HL-60 (cell line): ENCODE results near the gene MAGOH.

Experiments used
- GABPA ChIP-seq: IDR thresholded peaks from 2 replicates; pipeline ENCODE4 v1.6.1; 2012; ENCODE audit warnings: low read depth
- POLR2AphosphoS5 ChIP-seq: IDR thresholded peaks from 2 replicates; pipeline ENCODE4 v1.6.1; 2012; ENCODE audit warnings: low read depth
- SPI1 ChIP-seq: IDR thresholded peaks from 2 replicates; pipeline ENCODE4 v1.6.1; 2012; ENCODE audit warnings: low read depth, mild to moderate bottlenecking, borderline replicate concordance
- TF ChIP-seq, protein P1 (sequence below): IDR thresholded peaks from one replicate; pipeline ENCODE4 v1.5.1; 2011; ENCODE audit warnings: low read length, control low read depth, inconsistent platforms; ENCODE audit not compliant: insufficient read depth
- TF ChIP-seq, protein P2 (sequence below): IDR thresholded peaks from 2 replicates; pipeline ENCODE4 v1.6.1; 2012; ENCODE audit warnings: low read depth; ENCODE audit not compliant: insufficient replicate concordance

GRCh38 chr1:53255031-53255430 lies 16.7 kb upstream of the MAGOH start:
- TF ChIP-seq, protein P1, sequence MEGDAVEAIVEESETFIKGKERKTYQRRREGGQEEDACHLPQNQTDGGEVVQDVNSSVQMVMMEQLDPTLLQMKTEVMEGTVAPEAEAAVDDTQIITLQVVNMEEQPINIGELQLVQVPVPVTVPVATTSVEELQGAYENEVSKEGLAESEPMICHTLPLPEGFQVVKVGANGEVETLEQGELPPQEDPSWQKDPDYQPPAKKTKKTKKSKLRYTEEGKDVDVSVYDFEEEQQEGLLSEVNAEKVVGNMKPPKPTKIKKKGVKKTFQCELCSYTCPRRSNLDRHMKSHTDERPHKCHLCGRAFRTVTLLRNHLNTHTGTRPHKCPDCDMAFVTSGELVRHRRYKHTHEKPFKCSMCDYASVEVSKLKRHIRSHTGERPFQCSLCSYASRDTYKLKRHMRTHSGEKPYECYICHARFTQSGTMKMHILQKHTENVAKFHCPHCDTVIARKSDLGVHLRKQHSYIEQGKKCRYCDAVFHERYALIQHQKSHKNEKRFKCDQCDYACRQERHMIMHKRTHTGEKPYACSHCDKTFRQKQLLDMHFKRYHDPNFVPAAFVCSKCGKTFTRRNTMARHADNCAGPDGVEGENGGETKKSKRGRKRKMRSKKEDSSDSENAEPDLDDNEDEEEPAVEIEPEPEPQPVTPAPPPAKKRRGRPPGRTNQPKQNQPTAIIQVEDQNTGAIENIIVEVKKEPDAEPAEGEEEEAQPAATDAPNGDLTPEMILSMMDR = no peak
- TF ChIP-seq POLR2AphosphoS5 = no peak
- TF ChIP-seq GABPA = no peak
- TF ChIP-seq SPI1 = no peak
- TF ChIP-seq, protein P2, sequence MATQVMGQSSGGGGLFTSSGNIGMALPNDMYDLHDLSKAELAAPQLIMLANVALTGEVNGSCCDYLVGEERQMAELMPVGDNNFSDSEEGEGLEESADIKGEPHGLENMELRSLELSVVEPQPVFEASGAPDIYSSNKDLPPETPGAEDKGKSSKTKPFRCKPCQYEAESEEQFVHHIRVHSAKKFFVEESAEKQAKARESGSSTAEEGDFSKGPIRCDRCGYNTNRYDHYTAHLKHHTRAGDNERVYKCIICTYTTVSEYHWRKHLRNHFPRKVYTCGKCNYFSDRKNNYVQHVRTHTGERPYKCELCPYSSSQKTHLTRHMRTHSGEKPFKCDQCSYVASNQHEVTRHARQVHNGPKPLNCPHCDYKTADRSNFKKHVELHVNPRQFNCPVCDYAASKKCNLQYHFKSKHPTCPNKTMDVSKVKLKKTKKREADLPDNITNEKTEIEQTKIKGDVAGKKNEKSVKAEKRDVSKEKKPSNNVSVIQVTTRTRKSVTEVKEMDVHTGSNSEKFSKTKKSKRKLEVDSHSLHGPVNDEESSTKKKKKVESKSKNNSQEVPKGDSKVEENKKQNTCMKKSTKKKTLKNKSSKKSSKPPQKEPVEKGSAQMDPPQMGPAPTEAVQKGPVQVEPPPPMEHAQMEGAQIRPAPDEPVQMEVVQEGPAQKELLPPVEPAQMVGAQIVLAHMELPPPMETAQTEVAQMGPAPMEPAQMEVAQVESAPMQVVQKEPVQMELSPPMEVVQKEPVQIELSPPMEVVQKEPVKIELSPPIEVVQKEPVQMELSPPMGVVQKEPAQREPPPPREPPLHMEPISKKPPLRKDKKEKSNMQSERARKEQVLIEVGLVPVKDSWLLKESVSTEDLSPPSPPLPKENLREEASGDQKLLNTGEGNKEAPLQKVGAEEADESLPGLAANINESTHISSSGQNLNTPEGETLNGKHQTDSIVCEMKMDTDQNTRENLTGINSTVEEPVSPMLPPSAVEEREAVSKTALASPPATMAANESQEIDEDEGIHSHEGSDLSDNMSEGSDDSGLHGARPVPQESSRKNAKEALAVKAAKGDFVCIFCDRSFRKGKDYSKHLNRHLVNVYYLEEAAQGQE = no peak
